Measurements from ENCODE around the gene GYPA. TPM values are rescaled to one million over a fixed set of nuclear protein-coding genes. Genes with fewer than 3 reads are reported as not detected.
"Not testable (repeated sequence)": the region's sequence is repeated elsewhere in the genome, so short reads cannot be mapped to it uniquely, and the experiment has no call there.

Gene GYPA
- total RNA-seq, 1 experiment from 2014 or later = not detected

DNA sequence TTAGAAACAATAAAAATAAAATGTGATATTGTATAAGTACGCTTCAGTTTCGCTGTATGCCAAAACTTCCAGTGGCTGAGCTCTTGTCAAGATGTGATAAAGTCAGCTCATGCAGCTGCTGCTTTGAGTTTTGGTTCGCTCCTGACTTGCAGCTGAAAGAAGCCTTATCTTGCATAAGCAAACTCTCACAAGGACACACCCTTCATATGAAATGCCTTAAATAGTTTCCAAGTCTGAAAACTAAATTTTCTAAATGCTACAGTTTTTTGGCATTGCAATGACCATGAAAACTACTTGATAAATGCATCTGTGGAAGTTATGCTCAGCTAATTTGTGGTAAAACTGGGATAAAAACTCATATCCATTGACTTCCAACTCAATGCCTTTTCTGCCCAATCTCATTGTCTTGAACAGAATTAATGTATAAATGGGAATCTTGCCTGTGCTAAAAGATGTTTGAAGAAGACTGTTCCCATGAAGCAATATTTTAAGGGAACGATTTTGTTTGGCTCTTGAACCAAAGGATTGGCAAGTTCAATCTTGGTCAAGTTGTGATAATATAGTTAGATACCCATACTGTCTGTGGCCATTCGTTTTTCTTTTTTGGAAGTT lies 11.7 kb downstream of the GYPA start:
- not testable (repeated sequence) for DNase-seq (ENCODE audit: low spot score)

GRCh38 chr4:144125109-144125508 lies 15.4 kb downstream of the GYPA start:
- DNase-seq (ENCODE audit: low spot score) = not testable (repeated sequence)

DNA sequence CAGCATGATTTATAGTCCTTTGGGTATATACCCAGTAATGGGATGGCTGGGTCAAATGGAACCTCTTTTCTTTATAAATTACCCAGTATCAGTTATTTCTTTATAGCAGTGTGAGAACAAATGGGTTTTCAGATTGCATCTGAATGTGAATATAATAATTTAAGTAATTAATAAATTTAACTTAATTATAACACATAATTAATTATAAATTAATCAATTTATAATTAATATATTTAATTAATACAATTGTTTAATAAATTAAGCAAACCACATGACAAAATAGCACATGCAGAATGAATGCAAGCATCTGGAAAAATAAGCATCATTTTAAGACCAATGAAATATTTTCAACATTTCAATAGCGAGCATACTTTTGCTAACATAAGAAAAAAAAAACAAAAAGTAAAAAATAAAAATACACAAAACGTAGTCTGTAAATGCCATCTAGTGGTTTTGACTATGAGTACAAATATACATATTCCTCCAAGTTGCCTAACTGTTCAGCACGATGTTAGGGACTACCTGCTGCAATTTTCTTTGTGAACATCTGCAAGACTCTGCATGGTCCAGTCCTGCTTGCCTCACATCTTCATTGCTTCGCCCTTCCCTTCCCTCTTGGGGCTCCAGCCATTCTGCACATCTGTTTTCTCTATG lies 16.4 kb downstream of the GYPA start:
- DNase-seq (ENCODE audit: low spot score) = not testable (repeated sequence)

DNA sequence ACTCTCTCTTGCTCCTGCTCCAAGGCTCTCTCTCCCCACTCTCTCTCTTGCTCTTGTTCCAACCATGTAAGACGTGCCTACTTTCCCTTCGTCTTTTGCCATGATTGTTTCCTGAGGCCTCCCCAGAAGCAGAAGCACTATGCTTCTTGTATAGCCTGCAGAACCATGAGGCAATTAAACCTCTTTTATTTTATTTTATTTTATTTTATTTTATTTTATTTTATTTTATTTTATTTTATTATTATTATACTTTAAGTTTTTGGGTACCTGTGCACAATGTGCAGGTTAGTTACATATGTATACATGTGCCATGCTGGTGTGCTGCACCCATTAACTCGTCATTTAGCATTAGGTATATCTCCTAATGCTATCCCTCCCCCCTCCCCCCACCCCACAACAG lies 17.2 kb downstream of the GYPA start:
- not testable (repeated sequence) for DNase-seq (ENCODE audit: low spot score)

DNA sequence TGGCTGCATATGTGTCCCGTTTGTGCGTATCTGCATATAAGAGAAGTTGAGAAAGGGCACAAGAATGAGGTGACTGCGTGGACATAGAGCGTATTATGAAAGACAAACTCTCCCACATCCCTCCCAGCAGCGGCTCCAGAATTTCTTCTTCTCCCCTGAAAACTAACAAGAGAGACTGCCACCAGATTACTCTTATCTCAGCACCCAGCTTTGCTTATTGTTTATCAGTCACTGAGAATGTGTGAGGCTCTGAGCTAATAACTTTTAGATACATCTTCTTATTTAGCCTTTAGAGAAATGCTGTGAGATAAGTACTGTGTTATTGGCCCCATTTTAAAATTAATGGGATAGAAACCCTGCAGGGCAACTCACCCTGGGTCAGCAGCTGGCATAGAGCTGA lies 20.8 kb downstream of the GYPA start:
- DNase-seq (ENCODE audit: low spot score) = not testable (repeated sequence)

- DNase-seq (ENCODE audit: low spot score) = no peak
Observed at GRCh38 chr4:144115519-144115918, 25.0 kb downstream of the GYPA start.

- DNase-seq (ENCODE audit: low spot score) = no peak
Observed at GRCh38 chr4:144113546-144113945, 27.0 kb downstream of the GYPA start.

- DNase-seq (ENCODE audit: low spot score) = no peak
Observed at GRCh38 chr4:144104509-144105130, 35.9 kb downstream of the GYPA start.

GRCh38 chr4:144097776-144098175 lies 42.7 kb downstream of the GYPA start:
- DNase-seq (ENCODE audit: low spot score) = not testable (repeated sequence)

GRCh38 chr4:144093995-144094394 lies 46.5 kb downstream of the GYPA start:
- DNase-seq (ENCODE audit: low spot score) = not testable (repeated sequence)

DNA sequence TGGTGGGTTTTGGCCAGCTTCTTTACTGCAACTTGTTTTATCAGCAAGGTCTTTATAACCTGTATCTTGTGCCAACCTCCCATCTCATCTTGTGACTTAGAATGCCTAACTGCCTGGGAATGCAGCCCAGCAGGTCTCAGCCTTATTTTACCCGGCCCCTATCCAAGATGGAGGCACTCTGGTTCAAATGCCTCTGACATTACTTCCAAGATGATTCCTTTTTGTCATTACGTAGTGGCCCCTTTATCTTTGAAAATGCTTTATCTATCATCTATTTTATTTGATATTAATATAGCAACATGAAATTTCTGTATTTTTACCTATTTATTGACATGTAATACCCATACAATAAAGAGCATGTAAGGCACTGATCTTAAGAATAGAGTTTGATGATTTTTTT lies 49.3 kb downstream of the GYPA start:
- DNase-seq (ENCODE audit: low spot score) = not testable (repeated sequence)

- no peak for DNase-seq (ENCODE audit: low spot score)
Observed at GRCh38 chr4:144090744-144091143, 49.8 kb downstream of the GYPA start.

DNA sequence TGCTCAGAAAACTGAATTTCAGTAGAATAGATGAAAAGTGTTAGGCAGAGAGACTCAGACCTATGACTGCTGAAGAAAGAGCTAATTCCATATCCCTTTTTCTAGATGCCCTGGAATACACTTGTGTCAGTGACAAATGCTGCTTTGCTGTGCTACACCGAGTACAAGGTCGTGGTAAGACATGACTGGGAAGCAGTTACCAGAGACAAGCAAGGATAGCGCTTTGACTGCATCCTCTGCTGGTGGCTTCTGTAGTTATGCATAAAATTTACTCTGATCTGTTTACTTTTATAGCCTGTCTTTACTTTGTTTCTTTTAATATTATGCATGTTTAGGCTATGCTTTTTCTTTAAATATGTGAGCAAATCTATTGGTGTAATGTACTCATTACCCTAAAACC lies 58.5 kb downstream of the GYPA start:
- DNase-seq (ENCODE audit: low spot score) = not testable (repeated sequence)

GRCh38 chr4:144080135-144080534 lies 60.4 kb downstream of the GYPA start:
- DNase-seq (ENCODE audit: low spot score) = not testable (repeated sequence)

- not testable (repeated sequence) for DNase-seq (ENCODE audit: low spot score)
Observed at GRCh38 chr4:144078746-144079145, 61.8 kb downstream of the GYPA start.

GRCh38 chr4:144061556-144061955 lies 79.0 kb downstream of the GYPA start:
- not testable (repeated sequence) for DNase-seq (ENCODE audit: low spot score)

- DNase-seq (ENCODE audit: low spot score) = not testable (repeated sequence)
Observed at GRCh38 chr4:144060234-144060859, 80.2 kb downstream of the GYPA start.

Other genes starting within 250 kb of the GYPA start
- gene GYPE, start 235.2 kb downstream of the GYPA start, total RNA-seq (2014; rRNA removed; shearing (Covaris generic)) = not detected in 2 replicates
- not detected in 2 replicates for gene GYPB, start 121.3 kb downstream of the GYPA start, total RNA-seq (2014; rRNA removed; shearing (Covaris generic))